Liver (tissue), 9 donors: ENCODE measurements around the gene HSPBAP1. TPM values are rescaled to one million over a fixed set of nuclear protein-coding genes. Genes with fewer than 3 reads are reported as not detected.

ENCODE experiments used
- DNase-seq: peaks from one replicate; pipeline ENCODE4 v3.0.0-alpha.2; 2017; ENCODE audit warnings: low spot score
- H3K27ac ChIP-seq, 2 donors: one replicate each; pipeline ENCODE4 v1.7.0; 2013; ENCODE audit warnings: inconsistent platforms in 2 of 2, low read length in 2 of 2, control low read depth in 1 of 2, low read depth in 1 of 2, mild to moderate bottlenecking in 1 of 2
- H3K27me3 ChIP-seq, 4 donors: one replicate each; pipeline versions ENCODE4 v1.6.1 to v1.7.0; 2013; ENCODE audit warnings: low read length in 3 of 4, inconsistent platforms in 1 of 4, mild to moderate bottlenecking in 1 of 4, moderate library complexity in 1 of 4; ENCODE audit not compliant: control insufficient read depth in 4 of 4, insufficient read depth in 4 of 4
- H3K36me3 ChIP-seq, 4 donors: one replicate each; pipeline versions ENCODE4 v1.6.1 to v1.7.0; 2013; ENCODE audit warnings: low read length in 3 of 4, mild to moderate bottlenecking in 3 of 4, low read depth in 1 of 4, moderate library complexity in 1 of 4; ENCODE audit not compliant: control insufficient read depth in 4 of 4, insufficient read depth in 3 of 4
- H3K4me1 ChIP-seq, 4 donors: one replicate each; pipeline versions ENCODE4 v1.6.1 to v1.7.0; 2013; ENCODE audit warnings: low read length in 3 of 4, mild to moderate bottlenecking in 3 of 4, moderate library complexity in 1 of 4; ENCODE audit not compliant: control insufficient read depth in 4 of 4, insufficient read depth in 4 of 4
- H3K4me3 ChIP-seq, 3 donors: one replicate each; pipeline versions ENCODE4 v1.6.1 to v1.7.0; 2013; ENCODE audit warnings: low read length in 3 of 3, control low read depth in 1 of 3, low read depth in 1 of 3, mild to moderate bottlenecking in 1 of 3
- H3K9ac ChIP-seq, 2 donors: one replicate each; pipeline ENCODE4 v1.7.0; 2013; ENCODE audit warnings: low read length in 2 of 2, mild to moderate bottlenecking in 2 of 2, moderate library complexity in 2 of 2, control low read depth in 1 of 2, low read depth in 1 of 2
- H3K9me3 ChIP-seq, 4 donors: one replicate each; pipeline versions ENCODE4 v1.6.1 to v1.7.0; 2013; ENCODE audit warnings: low read length in 3 of 4; ENCODE audit not compliant: control insufficient read depth in 4 of 4
- EGR1 ChIP-seq, 2 donors: IDR thresholded peaks; 2 replicates each; pipeline ENCODE4 v1.6.1; 2016 to 2018; ENCODE audit warnings: antibody characterized with exemption in 2 of 2, low read depth in 2 of 2
- FOXA1 ChIP-seq: IDR thresholded peaks from 2 replicates; pipeline ENCODE4 v1.6.1; 2016; ENCODE audit warnings: antibody characterized with exemption
- FOXA2 ChIP-seq: IDR thresholded peaks from 2 replicates; pipeline ENCODE4 v1.6.1; 2016; ENCODE audit warnings: antibody characterized with exemption
- GABPA ChIP-seq, 2 donors: IDR thresholded peaks in 1 of 2; conservative IDR thresholded peaks in 1 of 2; 2 replicates each; pipeline ENCODE4 v1.6.1; 2016; ENCODE audit warnings: antibody characterized with exemption in 2 of 2, mild to moderate bottlenecking in 1 of 2, moderate library complexity in 1 of 2
- HNF4A ChIP-seq, 2 donors: conservative IDR thresholded peaks; 2 replicates each; pipeline ENCODE4 v1.6.1; 2016; ENCODE audit warnings: antibody characterized with exemption in 2 of 2, mild to moderate bottlenecking in 2 of 2
- HNF4G ChIP-seq: IDR thresholded peaks from 2 replicates; pipeline ENCODE4 v1.6.1; 2016; ENCODE audit warnings: antibody characterized with exemption
- JUND ChIP-seq, 2 donors: IDR thresholded peaks; 2 replicates each; pipeline ENCODE4 v1.6.1; 2016; ENCODE audit warnings: antibody characterized with exemption in 2 of 2
- NR2F2 ChIP-seq: IDR thresholded peaks from 2 replicates; pipeline ENCODE4 v1.6.1; 2016; ENCODE audit warnings: antibody characterized with exemption
- RAD21 ChIP-seq, 2 donors: IDR thresholded peaks; 2 replicates each; pipeline ENCODE4 v1.6.1; 2016; ENCODE audit warnings: antibody characterized with exemption in 2 of 2, mild to moderate bottlenecking in 2 of 2
- RXRA ChIP-seq, 2 donors: IDR thresholded peaks; 2 replicates each; pipeline ENCODE4 v1.6.1; 2017 to 2018; ENCODE audit warnings: antibody characterized with exemption in 2 of 2, mild to moderate bottlenecking in 1 of 2
- SP1 ChIP-seq: IDR thresholded peaks from 2 replicates; pipeline ENCODE4 v1.6.1; 2018; ENCODE audit warnings: antibody characterized with exemption, mild to moderate bottlenecking
- TAF1 ChIP-seq: conservative IDR thresholded peaks from 2 replicates; pipeline ENCODE4 v1.6.1; 2016; ENCODE audit warnings: antibody characterized with exemption, mild to moderate bottlenecking
- YY1 ChIP-seq: IDR thresholded peaks from 2 replicates; pipeline ENCODE4 v1.6.1; 2016; ENCODE audit warnings: antibody characterized with exemption, mild to moderate bottlenecking
- WGBS: extraction: QIAGEN DNeasy Blood & Tissue Kit; methylation state at CpG from one replicate; pipeline ENCODE4 v1.1.7; 2013; 5-methylcytosine and 5-hydroxymethylcytosine counted together
- polyA plus RNA-seq, 2 donors: library from polyadenylated mRNA; stranded (reverse) in 1 of 2; unstranded in 1 of 2; fragments of 200-250 nt in 1 of 2; fragments of >200 nt in 1 of 2; fragmentation: Nextera tagmentation in 1 of 2; extraction: Ambion mirVana in 1 of 2; gene quantifications; one replicate each; pipeline versions ENCODE4 v1.2.1 to v1.2.3, GENCODE V29; 2013 to 2015
- total RNA-seq, 2 donors: library from RNA; depleted of rRNA; stranded (reverse); fragments of >200 nt; gene quantifications; one replicate each; pipeline ENCODE4 v1.2.3, GENCODE V29; 2014
- TF ChIP-seq, protein P1 (sequence below): IDR thresholded peaks from 2 replicates; pipeline ENCODE4 v1.6.1; 2016; ENCODE audit warnings: antibody characterized with exemption
- TF ChIP-seq, protein P2 (sequence below): IDR thresholded peaks from 2 replicates; pipeline ENCODE4 v1.6.1; 2016; ENCODE audit warnings: antibody characterized with exemption
- TF ChIP-seq, protein P3 (sequence below): IDR thresholded peaks from 2 replicates; pipeline ENCODE4 v1.6.1; 2016; ENCODE audit warnings: antibody characterized with exemption
- TF ChIP-seq, protein P4 (sequence below): IDR thresholded peaks from 2 replicates; pipeline ENCODE4 v1.6.1; 2016; ENCODE audit warnings: antibody characterized with exemption, mild to moderate bottlenecking
- TF ChIP-seq, protein P5 (sequence below): fragments of 150-350 bp; IDR thresholded peaks from 2 replicates; pipeline ENCODE4 v1.5.1; 2017; ENCODE audit warnings: improper control_type of control experiment, low read depth, low read length; ENCODE audit not compliant: missing input control
- donor health status: healthy.
- donor health status: healthy.
- donor health status: healthy.
- donor health status: healthy.
- donor health status: healthy.

HSPBAP1 gene
- total and polyA plus RNA-seq, 4 donors: 2.2 to 5.3 (median 3.9) TPM

DNA sequence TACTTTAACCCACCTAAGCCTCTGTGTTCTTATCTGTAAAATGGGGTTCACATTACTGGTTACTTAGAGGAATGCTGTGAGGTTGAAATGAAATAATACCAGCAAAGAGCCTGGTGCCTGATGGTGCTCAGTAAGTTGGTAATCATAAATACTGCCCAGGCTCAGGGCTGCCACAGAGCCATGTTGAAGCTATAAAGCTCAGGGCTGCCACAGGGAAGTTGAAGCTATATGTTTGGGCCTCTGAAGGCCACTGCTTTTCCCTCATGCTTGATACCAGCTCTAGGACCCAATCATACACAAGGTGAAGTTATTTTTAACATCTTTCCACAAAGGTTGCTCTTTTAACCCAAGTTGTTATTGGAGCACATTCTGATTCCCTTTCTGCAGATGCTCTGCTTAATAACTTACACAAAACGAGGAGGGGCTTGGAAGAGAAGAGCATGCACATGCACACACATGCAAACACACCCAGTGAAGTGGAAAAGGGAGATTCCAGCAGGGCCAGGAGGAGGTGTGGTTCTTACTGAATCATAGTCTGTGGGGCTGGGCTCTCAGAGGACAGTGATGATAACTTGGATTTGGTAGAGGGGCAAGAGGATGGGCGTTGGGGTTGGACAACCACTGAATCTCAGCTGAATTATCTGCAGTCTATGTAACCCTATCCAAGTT is 95.5 kb downstream of the HSPBAP1 start:
- H3K4me3 ChIP-seq: no peak overlapping the region
- no peak for DNase-seq
- H3K27ac ChIP-seq: no peak overlapping the region
- H3K9ac ChIP-seq: no peak overlapping the region
- WGBS: 85% methylated on average over 2 of the region's 2 CpGs
- peaks cover 0 to 2% (median under 1%) of the 10 kb centered on the region in 4 donors for H3K4me1 ChIP-seq
- TF ChIP-seq TAF1 (no peak), NR2F2 (no peak), FOXA2 (no peak), RXRA (IDR thresholded peaks at IDR 0.05) (no peak), SP1 (no peak), HNF4A (conservative IDR thresholded peaks at IDR 0.05) (no peak), YY1 (no peak), EGR1 (IDR thresholded peaks at IDR 0.05; ENCODE audit: low read depth in 2 of 2) (no peak), HNF4G (no peak), JUND (IDR thresholded peaks at IDR 0.05) (no peak), GABPA (IDR thresholded peaks at IDR 0.05 in 1 of 2, conservative IDR thresholded peaks at IDR 0.05 in 1 of 2) (no peak), RAD21 (IDR thresholded peaks at IDR 0.05) (no peak), FOXA1 (no peak)
- TF ChIP-seq, protein P1, sequence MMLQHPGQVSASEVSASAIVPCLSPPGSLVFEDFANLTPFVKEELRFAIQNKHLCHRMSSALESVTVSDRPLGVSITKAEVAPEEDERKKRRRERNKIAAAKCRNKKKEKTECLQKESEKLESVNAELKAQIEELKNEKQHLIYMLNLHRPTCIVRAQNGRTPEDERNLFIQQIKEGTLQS: no peak
- TF ChIP-seq, protein P2, sequence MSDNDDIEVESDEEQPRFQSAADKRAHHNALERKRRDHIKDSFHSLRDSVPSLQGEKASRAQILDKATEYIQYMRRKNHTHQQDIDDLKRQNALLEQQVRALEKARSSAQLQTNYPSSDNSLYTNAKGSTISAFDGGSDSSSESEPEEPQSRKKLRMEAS: no peak
- TF ChIP-seq, protein P3, sequence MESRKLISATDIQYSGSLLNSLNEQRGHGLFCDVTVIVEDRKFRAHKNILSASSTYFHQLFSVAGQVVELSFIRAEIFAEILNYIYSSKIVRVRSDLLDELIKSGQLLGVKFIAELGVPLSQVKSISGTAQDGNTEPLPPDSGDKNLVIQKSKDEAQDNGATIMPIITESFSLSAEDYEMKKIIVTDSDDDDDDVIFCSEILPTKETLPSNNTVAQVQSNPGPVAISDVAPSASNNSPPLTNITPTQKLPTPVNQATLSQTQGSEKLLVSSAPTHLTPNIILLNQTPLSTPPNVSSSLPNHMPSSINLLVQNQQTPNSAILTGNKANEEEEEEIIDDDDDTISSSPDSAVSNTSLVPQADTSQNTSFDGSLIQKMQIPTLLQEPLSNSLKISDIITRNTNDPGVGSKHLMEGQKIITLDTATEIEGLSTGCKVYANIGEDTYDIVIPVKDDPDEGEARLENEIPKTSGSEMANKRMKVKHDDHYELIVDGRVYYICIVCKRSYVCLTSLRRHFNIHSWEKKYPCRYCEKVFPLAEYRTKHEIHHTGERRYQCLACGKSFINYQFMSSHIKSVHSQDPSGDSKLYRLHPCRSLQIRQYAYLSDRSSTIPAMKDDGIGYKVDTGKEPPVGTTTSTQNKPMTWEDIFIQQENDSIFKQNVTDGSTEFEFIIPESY: no peak
- TF ChIP-seq, protein P4, sequence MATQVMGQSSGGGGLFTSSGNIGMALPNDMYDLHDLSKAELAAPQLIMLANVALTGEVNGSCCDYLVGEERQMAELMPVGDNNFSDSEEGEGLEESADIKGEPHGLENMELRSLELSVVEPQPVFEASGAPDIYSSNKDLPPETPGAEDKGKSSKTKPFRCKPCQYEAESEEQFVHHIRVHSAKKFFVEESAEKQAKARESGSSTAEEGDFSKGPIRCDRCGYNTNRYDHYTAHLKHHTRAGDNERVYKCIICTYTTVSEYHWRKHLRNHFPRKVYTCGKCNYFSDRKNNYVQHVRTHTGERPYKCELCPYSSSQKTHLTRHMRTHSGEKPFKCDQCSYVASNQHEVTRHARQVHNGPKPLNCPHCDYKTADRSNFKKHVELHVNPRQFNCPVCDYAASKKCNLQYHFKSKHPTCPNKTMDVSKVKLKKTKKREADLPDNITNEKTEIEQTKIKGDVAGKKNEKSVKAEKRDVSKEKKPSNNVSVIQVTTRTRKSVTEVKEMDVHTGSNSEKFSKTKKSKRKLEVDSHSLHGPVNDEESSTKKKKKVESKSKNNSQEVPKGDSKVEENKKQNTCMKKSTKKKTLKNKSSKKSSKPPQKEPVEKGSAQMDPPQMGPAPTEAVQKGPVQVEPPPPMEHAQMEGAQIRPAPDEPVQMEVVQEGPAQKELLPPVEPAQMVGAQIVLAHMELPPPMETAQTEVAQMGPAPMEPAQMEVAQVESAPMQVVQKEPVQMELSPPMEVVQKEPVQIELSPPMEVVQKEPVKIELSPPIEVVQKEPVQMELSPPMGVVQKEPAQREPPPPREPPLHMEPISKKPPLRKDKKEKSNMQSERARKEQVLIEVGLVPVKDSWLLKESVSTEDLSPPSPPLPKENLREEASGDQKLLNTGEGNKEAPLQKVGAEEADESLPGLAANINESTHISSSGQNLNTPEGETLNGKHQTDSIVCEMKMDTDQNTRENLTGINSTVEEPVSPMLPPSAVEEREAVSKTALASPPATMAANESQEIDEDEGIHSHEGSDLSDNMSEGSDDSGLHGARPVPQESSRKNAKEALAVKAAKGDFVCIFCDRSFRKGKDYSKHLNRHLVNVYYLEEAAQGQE: no peak
- TF ChIP-seq, protein P5, sequence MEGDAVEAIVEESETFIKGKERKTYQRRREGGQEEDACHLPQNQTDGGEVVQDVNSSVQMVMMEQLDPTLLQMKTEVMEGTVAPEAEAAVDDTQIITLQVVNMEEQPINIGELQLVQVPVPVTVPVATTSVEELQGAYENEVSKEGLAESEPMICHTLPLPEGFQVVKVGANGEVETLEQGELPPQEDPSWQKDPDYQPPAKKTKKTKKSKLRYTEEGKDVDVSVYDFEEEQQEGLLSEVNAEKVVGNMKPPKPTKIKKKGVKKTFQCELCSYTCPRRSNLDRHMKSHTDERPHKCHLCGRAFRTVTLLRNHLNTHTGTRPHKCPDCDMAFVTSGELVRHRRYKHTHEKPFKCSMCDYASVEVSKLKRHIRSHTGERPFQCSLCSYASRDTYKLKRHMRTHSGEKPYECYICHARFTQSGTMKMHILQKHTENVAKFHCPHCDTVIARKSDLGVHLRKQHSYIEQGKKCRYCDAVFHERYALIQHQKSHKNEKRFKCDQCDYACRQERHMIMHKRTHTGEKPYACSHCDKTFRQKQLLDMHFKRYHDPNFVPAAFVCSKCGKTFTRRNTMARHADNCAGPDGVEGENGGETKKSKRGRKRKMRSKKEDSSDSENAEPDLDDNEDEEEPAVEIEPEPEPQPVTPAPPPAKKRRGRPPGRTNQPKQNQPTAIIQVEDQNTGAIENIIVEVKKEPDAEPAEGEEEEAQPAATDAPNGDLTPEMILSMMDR: no peak
- H3K9me3 ChIP-seq: no peaks in the 10 kb centered on the region
- no peaks in the 10 kb centered on the region for H3K27me3 ChIP-seq
- peaks cover 14 to 89% (median 73%) of the 10 kb centered on the region in 4 donors for H3K36me3 ChIP-seq
